B cell (primary cell): ENCODE results near the gene HLA-DOB.

Experiments used
- CTCF ChIP-seq: fragments of 200-600 bp; IDR thresholded peaks from one replicate; pipeline ENCODE4 v1.8.0; 2022; ENCODE audit warnings: antibody characterized with exemption, mild to moderate bottlenecking
- EZH2 ChIP-seq: IDR thresholded peaks from 2 replicates; pipeline ENCODE4 v1.6.1; 2012; ENCODE audit warnings: borderline replicate concordance, low read depth, mild to moderate bottlenecking, moderate library complexity, low read length; ENCODE audit not compliant: insufficient read depth, poor library complexity, severe bottlenecking

GRCh38 chr6:32839356-32839755 is 22.6 kb upstream of the HLA-DOB start:
- TF ChIP-seq EZH2 (no peak), CTCF (no peak)
